ENCODE results near the gene ERVW-1.

GRCh38 chr7:92451645-92452044 lies 26.1 kb downstream of the ERVW-1 start:
- TF ChIP-seq POLR2A (IDR thresholded peaks at IDR 0.05) (no peak), CTCF (IDR thresholded peaks at IDR 0.05) (no peak)

Data from testis (tissue), 2 donors.